Measurements from ENCODE around the gene RNF20.
"Not testable (repeated sequence)": the region's sequence is repeated elsewhere in the genome, so short reads cannot be mapped to it uniquely, and the experiment has no call there.

RNF20 gene

DNA sequence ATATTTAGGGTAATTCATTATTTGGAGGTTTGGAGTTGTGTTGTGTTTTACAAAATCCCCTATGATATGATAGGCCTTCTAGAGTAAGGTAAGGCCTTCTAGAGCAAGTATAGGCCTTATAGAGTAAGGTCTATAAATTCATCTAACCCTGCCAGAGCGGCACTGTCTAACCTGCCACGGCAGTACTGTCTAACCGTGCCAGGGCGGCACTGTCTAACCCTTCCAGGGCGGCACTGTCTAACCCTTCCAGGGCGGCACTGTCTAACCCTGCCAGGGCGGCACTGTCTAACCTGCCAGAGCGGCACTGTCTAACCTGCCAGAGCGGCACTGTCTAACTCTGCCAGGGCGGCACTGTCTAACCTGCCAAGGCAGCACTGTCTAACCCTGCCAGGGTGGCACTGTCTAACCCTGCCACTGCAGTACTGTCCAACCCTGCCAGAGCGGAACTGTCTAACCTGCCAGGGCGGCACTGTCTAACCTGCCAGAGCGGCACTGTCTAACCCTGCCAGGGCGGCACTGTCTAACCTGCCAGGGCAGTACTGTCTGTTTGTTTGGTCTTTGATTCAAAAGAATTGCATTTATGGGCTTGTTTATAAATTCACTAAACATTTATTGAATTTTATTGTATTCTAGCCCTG, 9.6 kb downstream of the RNF20 start:
- no peaks in the 10 kb centered on the region for H3K9me3 ChIP-seq (ENCODE audit: control insufficient read depth, low read length)
- H3K4me1 ChIP-seq: no peaks in the 10 kb centered on the region
- no peaks in the 10 kb centered on the region for H3K27me3 ChIP-seq (ENCODE audit: control insufficient read depth, insufficient read depth, low read length)
- no peaks in the 10 kb centered on the region for H3K79me2 ChIP-seq
- TF ChIP-seq, protein P1, sequence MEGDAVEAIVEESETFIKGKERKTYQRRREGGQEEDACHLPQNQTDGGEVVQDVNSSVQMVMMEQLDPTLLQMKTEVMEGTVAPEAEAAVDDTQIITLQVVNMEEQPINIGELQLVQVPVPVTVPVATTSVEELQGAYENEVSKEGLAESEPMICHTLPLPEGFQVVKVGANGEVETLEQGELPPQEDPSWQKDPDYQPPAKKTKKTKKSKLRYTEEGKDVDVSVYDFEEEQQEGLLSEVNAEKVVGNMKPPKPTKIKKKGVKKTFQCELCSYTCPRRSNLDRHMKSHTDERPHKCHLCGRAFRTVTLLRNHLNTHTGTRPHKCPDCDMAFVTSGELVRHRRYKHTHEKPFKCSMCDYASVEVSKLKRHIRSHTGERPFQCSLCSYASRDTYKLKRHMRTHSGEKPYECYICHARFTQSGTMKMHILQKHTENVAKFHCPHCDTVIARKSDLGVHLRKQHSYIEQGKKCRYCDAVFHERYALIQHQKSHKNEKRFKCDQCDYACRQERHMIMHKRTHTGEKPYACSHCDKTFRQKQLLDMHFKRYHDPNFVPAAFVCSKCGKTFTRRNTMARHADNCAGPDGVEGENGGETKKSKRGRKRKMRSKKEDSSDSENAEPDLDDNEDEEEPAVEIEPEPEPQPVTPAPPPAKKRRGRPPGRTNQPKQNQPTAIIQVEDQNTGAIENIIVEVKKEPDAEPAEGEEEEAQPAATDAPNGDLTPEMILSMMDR (IDR thresholded peaks at IDR 0.05): no peak
- no peak overlapping the region for H3K4me3 ChIP-seq (ENCODE audit: low read depth, low read length)
- no peaks in the 10 kb centered on the region for H3K36me3 ChIP-seq (ENCODE audit: control insufficient read depth, insufficient read depth, low read length)
- H2AFZ ChIP-seq: no peak overlapping the region
- no peak overlapping the region for H3K27ac ChIP-seq
- H3K9ac ChIP-seq: no peak overlapping the region
- no peak overlapping the region for H3K4me2 ChIP-seq (ENCODE audit: low read length)

DNA sequence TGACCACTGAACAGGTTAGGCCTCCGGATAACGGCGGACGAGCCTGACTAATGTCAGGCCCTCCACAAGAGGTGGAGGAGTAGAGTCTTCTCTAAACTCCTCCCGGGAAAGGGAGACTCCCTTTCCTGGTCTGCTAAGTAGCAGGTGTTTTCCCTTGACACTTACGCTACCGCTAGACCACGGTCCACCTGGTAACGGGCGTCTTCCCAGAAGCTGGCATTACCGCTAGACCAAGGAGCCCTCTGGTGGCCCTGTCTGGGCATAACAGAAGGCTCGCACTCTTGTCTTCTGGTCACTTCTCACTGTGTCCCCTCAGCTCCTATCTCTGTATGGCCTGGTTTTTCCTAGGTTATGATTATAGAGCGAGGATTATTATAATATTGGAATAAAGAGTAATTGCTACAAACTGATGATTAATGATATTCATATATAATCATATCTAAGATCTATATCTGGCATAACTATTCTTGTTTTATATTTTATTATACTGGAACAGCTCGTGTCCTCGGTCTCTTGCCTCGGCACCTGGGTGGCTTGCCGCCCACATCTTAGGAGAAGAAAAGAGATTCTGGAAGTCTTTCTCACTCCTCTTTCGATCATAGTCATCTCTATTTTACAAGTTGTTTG, 15.9 kb downstream of the RNF20 start:
- TF ChIP-seq, protein P1 (IDR thresholded peaks at IDR 0.05): peak; percentile 33
- not testable (repeated sequence) for H3K36me3 ChIP-seq (ENCODE audit: control insufficient read depth, insufficient read depth, low read length)

DNA sequence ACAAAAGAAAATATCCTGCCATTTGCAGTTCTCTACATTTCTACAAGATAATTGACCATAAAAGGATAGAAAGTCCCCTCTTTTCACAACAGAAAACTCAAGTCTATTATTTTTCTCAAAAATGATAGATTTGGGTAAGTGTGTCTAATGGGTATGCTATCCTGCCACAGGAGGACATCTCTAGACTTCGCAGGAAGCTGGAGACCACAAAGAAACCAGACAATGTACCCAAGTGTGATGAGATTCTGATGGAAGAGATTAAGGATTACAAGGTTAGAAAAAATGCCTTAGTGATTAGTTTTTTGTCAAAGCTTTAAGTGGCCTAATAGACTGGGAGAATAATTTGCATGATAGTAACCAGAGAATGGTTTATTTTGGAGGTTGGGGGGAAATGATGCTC, 28.1 kb downstream of the RNF20 start:
- Histone ChIP-seq H3K9ac (no peak overlapping the region), H3K36me3 (ENCODE audit: control insufficient read depth, insufficient read depth, low read length) (no peaks in the 10 kb centered on the region), H3K79me2 (no peaks in the 10 kb centered on the region), H3K27ac (no peak overlapping the region), H2AFZ (no peak overlapping the region), H3K9me3 (ENCODE audit: control insufficient read depth, low read length) (no peaks in the 10 kb centered on the region), H3K4me3 (ENCODE audit: low read depth, low read length) (no peak overlapping the region), H3K4me1 (no peaks in the 10 kb centered on the region), H3K27me3 (ENCODE audit: control insufficient read depth, insufficient read depth, low read length) (no peaks in the 10 kb centered on the region), H3K4me2 (ENCODE audit: low read length) (no peak overlapping the region)
- TF ChIP-seq, protein P1 (IDR thresholded peaks at IDR 0.05): no peak

More for the DNA sequence above, 15.9 kb downstream of the RNF20 start:
- not testable (repeated sequence) for H3K9ac ChIP-seq; H3K4me1 ChIP-seq; H3K27ac ChIP-seq; H3K79me2 ChIP-seq; H3K4me3 ChIP-seq (ENCODE audit: low read depth, low read length); H3K27me3 ChIP-seq (ENCODE audit: control insufficient read depth, insufficient read depth, low read length); H3K9me3 ChIP-seq (ENCODE audit: control insufficient read depth, low read length); H2AFZ ChIP-seq; H3K4me2 ChIP-seq (ENCODE audit: low read length)

DNA sequence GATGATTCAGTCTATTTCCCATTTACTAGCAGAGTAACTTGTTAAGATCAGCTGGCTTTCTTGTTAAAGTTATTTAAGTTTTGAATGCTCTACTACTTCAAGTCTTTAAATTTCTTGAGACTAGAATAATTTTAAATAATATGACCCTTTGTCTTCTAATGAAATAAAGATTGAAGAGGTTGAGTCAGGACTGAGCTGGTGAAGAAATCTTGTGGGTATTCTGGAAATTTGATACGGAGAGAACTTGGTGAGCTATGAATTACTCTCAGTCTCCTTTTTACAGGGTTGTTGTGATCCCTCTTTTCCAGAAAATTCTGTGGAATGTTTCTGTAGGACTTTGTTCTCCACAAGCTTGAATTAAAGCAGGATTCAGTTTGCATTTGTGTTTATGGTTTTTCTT, 29.3 kb downstream of the RNF20 start:
- H3K4me2 ChIP-seq (ENCODE audit: low read length): no peak overlapping the region
- no peaks in the 10 kb centered on the region for H3K4me1 ChIP-seq
- H3K9ac ChIP-seq: no peak overlapping the region
- TF ChIP-seq, protein P1 (IDR thresholded peaks at IDR 0.05): no peak
- H3K27ac ChIP-seq: no peak overlapping the region
- no peak overlapping the region for H2AFZ ChIP-seq
- H3K36me3 ChIP-seq (ENCODE audit: control insufficient read depth, insufficient read depth, low read length): no peaks in the 10 kb centered on the region
- H3K9me3 ChIP-seq (ENCODE audit: control insufficient read depth, low read length): no peaks in the 10 kb centered on the region
- no peaks in the 10 kb centered on the region for H3K27me3 ChIP-seq (ENCODE audit: control insufficient read depth, insufficient read depth, low read length)
- H3K4me3 ChIP-seq (ENCODE audit: low read depth, low read length): no peak overlapping the region
- H3K79me2 ChIP-seq: no peaks in the 10 kb centered on the region

DNA sequence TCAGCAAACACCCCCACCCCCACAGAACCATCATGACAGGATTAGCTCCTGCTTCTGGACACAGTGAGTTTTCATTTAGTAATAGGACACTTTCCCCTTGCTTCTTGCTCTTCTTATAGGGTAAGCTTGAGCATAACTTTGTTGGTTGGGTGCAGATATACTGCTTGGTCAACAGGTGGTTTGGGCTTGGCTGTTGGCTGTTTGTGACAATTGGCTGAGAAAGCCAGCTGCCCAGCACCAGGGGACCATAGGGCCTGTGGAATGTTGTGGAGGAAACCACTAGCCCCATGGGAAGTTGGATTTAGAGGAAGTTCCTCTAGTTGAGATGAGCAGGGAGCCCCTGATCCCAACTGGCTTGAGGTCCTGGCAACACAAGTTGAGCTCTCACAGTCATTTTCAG, 30.6 kb downstream of the RNF20 start:
- Histone ChIP-seq H3K9me3 (ENCODE audit: control insufficient read depth, low read length) (no peaks in the 10 kb centered on the region), H3K27me3 (ENCODE audit: control insufficient read depth, insufficient read depth, low read length) (no peaks in the 10 kb centered on the region), H3K36me3 (ENCODE audit: control insufficient read depth, insufficient read depth, low read length) (no peaks in the 10 kb centered on the region), H3K4me3 (ENCODE audit: low read depth, low read length) (no peak overlapping the region), H3K4me1 (no peaks in the 10 kb centered on the region), H2AFZ (no peak overlapping the region), H3K27ac (no peak overlapping the region), H3K79me2 (no peaks in the 10 kb centered on the region), H3K4me2 (ENCODE audit: low read length) (no peak overlapping the region), H3K9ac (no peak overlapping the region)
- TF ChIP-seq, protein P1 (IDR thresholded peaks at IDR 0.05): no peak

Data from parathyroid adenoma (tissue), 2 donors.